Measurements from ENCODE around the gene FOXP1.

FOXP1 gene

DNA sequence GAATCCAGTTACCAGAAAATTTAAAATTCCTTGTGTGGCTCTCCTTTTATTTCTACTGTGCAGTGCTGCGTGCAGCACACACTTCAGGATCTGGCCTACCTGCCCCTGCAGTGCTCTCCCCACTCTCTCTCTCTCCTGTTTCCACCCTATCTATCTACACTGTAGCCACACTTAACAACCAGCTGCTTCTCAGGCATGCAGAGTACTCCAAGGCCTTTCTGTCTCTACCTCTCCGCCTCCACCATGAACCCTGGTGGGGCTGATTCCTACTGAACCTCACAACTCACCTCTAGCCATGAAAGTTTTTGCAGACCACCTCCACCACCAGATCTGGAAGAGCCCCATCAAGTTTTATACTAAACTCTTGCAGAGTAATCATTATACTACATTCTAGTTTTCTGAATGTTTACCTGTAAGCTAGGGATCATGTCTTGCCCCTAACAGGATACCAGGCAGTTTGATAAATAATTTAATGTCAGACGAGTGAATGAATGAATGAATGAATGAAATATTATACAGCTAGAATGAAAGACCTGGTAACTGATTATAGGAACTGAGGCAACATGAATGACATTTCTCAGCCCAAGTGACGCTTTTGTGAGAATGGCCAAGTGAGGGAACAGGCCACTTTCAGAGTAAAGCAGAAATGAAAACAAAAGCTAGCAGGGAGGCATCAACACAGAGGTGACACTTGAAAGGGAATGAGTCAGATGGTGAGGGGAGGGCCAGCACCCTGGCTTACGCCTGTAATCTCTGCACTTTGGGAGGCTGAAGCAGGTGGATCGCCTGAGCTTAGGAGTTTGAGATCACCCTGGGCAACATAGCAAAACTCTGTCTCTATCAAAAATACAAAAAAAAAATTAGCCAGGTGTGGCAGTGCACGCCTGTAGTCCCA lies 363.5 kb downstream of the FOXP1 start:
- TF ChIP-seq POLR2A (IDR thresholded peaks at IDR 0.05; ENCODE audit: low read depth, low read length) = no peak
- FAIRE-seq = no peak
- DNase-seq (ENCODE audit: insufficient read length, low spot score) = no peak

- DNase-seq (ENCODE audit: insufficient read length, low spot score) (no peak), FAIRE-seq (no peak)
- no peak for TF ChIP-seq POLR2A (IDR thresholded peaks at IDR 0.05; ENCODE audit: low read depth, low read length)
These were observed 365.0 kb downstream of the FOXP1 start for GRCh38 chr3:71218508-71218907.

DNA sequence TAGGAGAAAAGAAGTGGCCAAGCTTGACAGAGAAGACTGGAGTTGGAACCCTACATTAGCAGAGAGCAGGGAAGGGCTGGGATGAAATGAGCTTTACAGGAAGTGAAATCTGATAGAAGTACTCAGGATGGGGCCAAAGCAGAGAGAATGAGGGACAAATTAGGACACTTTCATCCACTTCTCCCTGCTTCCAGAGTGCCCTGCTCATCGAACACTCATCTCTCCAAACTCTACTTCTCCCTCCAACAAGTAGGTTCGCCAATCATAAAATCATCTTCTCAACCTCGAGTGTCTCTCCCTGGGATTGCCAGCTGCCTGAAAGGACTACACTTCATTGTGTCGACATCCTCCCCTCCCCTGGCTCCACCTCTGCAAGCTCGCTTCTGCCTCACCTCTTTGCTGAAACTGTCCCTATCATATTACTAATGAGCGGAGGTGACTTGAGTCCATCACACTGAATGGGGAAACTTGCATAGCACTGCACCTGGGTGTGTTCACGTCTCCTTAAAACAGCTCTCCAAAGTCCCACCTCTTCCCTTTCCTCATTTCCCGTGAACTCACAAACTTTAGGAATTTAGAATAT lies 365.8 kb downstream of the FOXP1 start:
- no peak for TF ChIP-seq POLR2A (IDR thresholded peaks at IDR 0.05; ENCODE audit: low read depth, low read length)
- DNase-seq (ENCODE audit: insufficient read length, low spot score) (no peak), FAIRE-seq (no peak)

DNA sequence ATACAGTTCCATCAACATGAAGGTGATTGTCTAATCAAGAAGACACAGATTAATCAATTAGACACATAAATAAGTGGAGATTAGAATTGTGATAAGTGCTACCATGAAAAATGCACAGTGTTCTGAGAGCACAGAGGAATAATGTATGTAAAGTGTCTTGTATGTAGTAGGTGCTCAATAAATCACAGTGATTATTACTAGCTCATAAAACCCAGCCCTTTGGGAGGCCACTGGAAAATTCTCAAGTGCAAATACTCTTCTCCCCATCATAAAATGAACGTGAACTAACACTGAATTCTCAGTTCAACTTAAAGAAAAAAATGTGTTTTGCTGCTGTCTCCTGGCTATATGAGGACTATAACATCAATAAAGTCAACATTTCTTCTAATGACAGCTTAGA lies 368.2 kb downstream of the FOXP1 start:
- no peak for TF ChIP-seq POLR2A (IDR thresholded peaks at IDR 0.05; ENCODE audit: low read depth, low read length)
- DNase-seq (ENCODE audit: insufficient read length, low spot score) = no peak
- no peak for FAIRE-seq

DNA sequence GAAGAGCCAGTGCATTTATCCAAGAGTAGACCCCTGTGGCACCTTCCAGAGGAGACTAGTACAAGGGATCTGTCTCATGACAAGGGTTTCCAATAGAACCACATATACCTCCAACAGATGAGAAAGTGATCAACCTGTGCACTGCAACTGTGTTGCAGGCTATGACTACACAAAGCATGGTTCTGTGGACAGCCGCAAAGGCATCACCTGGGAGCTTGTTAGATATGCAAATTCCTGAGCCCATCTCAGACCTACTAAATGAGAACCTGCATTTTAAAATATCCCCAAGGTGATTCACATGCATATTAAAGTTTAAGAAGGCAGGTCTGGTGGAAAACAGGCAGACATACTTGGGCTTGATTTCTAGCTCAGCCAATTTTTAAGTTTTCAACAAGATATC lies 368.7 kb downstream of the FOXP1 start:
- TF ChIP-seq POLR2A (IDR thresholded peaks at IDR 0.05; ENCODE audit: low read depth, low read length) = no peak
- DNase-seq (ENCODE audit: insufficient read length, low spot score) (no peak), FAIRE-seq (no peak)

GRCh38 chr3:71214016-71214415 lies 369.5 kb downstream of the FOXP1 start:
- DNase-seq (ENCODE audit: insufficient read length, low spot score) (no peak), FAIRE-seq (no peak)
- TF ChIP-seq POLR2A (IDR thresholded peaks at IDR 0.05; ENCODE audit: low read depth, low read length) = no peak

- FAIRE-seq = no peak
- DNase-seq (ENCODE audit: insufficient read length, low spot score) = no peak
These were observed 372.4 kb downstream of the FOXP1 start for GRCh38 chr3:71211083-71211482.

DNA sequence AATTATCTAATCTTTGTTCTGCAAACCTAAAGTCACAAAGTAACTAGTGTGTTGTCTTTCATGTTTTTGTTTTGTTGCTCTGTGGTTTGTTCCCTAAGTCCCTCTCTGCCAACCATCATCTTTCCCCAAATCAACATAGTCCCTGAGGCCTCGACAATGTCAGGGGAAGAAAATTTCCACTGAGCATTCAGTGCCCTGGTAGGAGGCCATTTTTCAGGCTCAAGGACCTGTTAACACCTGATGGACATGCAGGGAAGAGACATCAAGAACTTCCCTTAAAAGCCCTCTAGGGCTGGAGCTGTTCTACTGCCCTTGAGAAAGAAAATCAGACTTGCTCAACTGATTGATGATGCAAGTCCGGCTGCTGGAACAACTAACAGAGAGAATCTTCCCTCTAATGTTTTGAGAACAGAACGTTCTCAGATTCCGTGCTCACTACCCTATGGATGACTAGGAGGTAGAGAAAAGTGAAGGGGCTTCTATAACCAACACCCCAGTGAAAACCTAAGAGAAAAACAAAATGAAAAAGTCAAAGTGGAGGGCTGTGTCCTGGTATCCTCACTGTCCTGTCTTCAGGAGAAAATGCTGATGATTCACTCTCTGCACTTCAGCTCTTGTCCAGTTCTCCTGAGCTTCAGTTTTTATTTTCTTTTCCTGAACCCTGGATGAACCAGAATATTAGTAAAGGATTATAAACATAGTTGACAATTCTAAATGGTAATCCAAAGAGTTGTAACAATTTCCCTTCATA lies 373.1 kb downstream of the FOXP1 start:
- DNase-seq (ENCODE audit: insufficient read length, low spot score) (no peak), FAIRE-seq (no peak)
- TF ChIP-seq POLR2A (IDR thresholded peaks at IDR 0.05; ENCODE audit: low read depth, low read length) = no peak

More at GRCh38 chr3:71211083-71211482, 372.4 kb downstream of the FOXP1 start:
- TF ChIP-seq POLR2A (IDR thresholded peaks at IDR 0.05; ENCODE audit: low read depth, low read length) = no peak

GRCh38 chr3:71208211-71209095 lies 375.1 kb downstream of the FOXP1 start:
- no peak for TF ChIP-seq POLR2A (IDR thresholded peaks at IDR 0.05; ENCODE audit: low read depth, low read length)
- DNase-seq (ENCODE audit: insufficient read length, low spot score) (no peak), FAIRE-seq (no peak)

- no peak for FAIRE-seq
- no peak for TF ChIP-seq POLR2A (IDR thresholded peaks at IDR 0.05; ENCODE audit: low read depth, low read length)
- DNase-seq (ENCODE audit: insufficient read length, low spot score) = no peak
These were observed 375.9 kb downstream of the FOXP1 start for GRCh38 chr3:71207632-71208031.

GRCh38 chr3:71206305-71207165 lies 377.0 kb downstream of the FOXP1 start:
- FAIRE-seq (no peak), DNase-seq (ENCODE audit: insufficient read length, low spot score) (no peak)
- TF ChIP-seq POLR2A (IDR thresholded peaks at IDR 0.05; ENCODE audit: low read depth, low read length) = no peak

GRCh38 chr3:71203727-71204488 lies 379.6 kb downstream of the FOXP1 start:
- DNase-seq (ENCODE audit: insufficient read length, low spot score) = no peak
- FAIRE-seq = no peak
- no peak for TF ChIP-seq POLR2A (IDR thresholded peaks at IDR 0.05; ENCODE audit: low read depth, low read length)
